B cell (primary cell): ENCODE results near the gene RPL39L. TPM values are rescaled to one million over a fixed set of nuclear protein-coding genes. Genes with fewer than 3 reads are reported as not detected.

Experiments used
- ATAC-seq: fragments of 200-7000 bp; cut with Tn5 transposase; one replicate; pipeline ENCODE4 v1.10.0; 2021; ENCODE audit warnings: low read depth, mild to moderate bottlenecking, moderate number of reproducible peaks, moderate library complexity
- CTCF ChIA-PET: fragments of 350-600 bp; sonication (Branson Sonifier 250); formaldehyde crosslinking; loops from one replicate; lab custom pipeline; 2021; ENCODE audit warnings: antibody characterized with exemption, inconsistent platforms; lab: Charles Lee
- POLR2A ChIA-PET: fragments of 350-600 bp; sonication (Branson Sonifier 250); formaldehyde crosslinking; loops from one replicate; lab custom pipeline; 2021; ENCODE audit warnings: antibody characterized with exemption; lab: Charles Lee
- DNase-seq: peaks from one replicate; pipeline ENCODE4 v3.0.0; 2013
- H2AFZ ChIP-seq: 2 replicates; pipeline ENCODE4 v1.6.1; 2012; ENCODE audit warnings: mild to moderate bottlenecking, low read depth, low read length; ENCODE audit not compliant: insufficient read depth, poor library complexity, severe bottlenecking
- H3K27ac ChIP-seq, 2 donors: 1 replicate in 1 of 2; 2 replicates in 1 of 2; pipeline ENCODE4 v1.5.1; 2012 to 2013; ENCODE audit warnings: low read length in 2 of 2, mild to moderate bottlenecking in 2 of 2, moderate library complexity in 1 of 2
- H3K27me3 ChIP-seq, 4 experiments: fragments of 200-600 bp in 1 of 4; sonication (generic) in 1 of 4; replicated peaks in 1 of 4; 1 replicate in 2 of 4; 2 replicates in 2 of 4; pipeline versions ENCODE4 v1.6.1 to v1.7.0; 2013 to 2016; ENCODE audit warnings: low read length in 3 of 4, mild to moderate bottlenecking in 2 of 4, mixed read lengths in 1 of 4, moderate library complexity in 1 of 4; ENCODE audit not compliant: insufficient read depth in 4 of 4, control insufficient read depth in 3 of 4; ENCODE audit errors: control extremely low read depth in 1 of 4
- H3K36me3 ChIP-seq, 2 experiments: replicated peaks in 1 of 2; 1 replicate in 1 of 2; 2 replicates in 1 of 2; pipeline versions ENCODE4 v1.6.1 to v1.7.1; 2013; ENCODE audit warnings: low read length in 1 of 2; ENCODE audit not compliant: insufficient read depth in 2 of 2, control insufficient read depth in 1 of 2; ENCODE audit errors: control extremely low read depth in 1 of 2, extremely low read depth in 1 of 2
- H3K4me1 ChIP-seq, 2 donors: fragments of 200-600 bp in 1 of 2; sonication (generic) in 1 of 2; 1 replicate in 1 of 2; 2 replicates in 1 of 2; pipeline versions ENCODE4 v1.5.1 to v1.6.1; 2013 to 2017; ENCODE audit warnings: low read length in 2 of 2; ENCODE audit not compliant: control insufficient read depth in 2 of 2, insufficient read depth in 2 of 2
- H3K4me2 ChIP-seq: replicated peaks from 2 replicates; pipeline ENCODE3; 2012; ENCODE audit warnings: mild to moderate bottlenecking, low read depth, low read length; ENCODE audit not compliant: poor library complexity, severe bottlenecking
- H3K4me3 ChIP-seq, 5 experiments: fragments of 200-600 bp in 1 of 5; sonication (generic) in 1 of 5; 1 replicate in 3 of 5; 2 replicates in 2 of 5; pipeline versions ENCODE4 v1.5.1 to v1.7.0; 2011 to 2016; ENCODE audit warnings: low read length in 4 of 5, mild to moderate bottlenecking in 4 of 5, low read depth in 2 of 5, control low read depth in 1 of 5, moderate library complexity in 1 of 5; ENCODE audit not compliant: insufficient read depth in 1 of 5; ENCODE audit errors: control extremely low read depth in 1 of 5, extremely low read depth in 1 of 5
- H3K79me2 ChIP-seq: fragments of 200-600 bp; sonication (generic); one replicate; pipeline ENCODE4 v1.6.0; 2016; ENCODE audit warnings: low read length; ENCODE audit not compliant: control insufficient read depth, insufficient read depth
- H3K9ac ChIP-seq: fragments of 200-600 bp; sonication (generic); 2 replicates; pipeline ENCODE4 v1.6.1; 2017; ENCODE audit warnings: mild to moderate bottlenecking, low read length, moderate library complexity
- H3K9me3 ChIP-seq, 3 donors: one replicate each; pipeline versions ENCODE4 v1.6.1 to v1.7.1; 2013; ENCODE audit warnings: low read length in 2 of 3; ENCODE audit not compliant: control insufficient read depth in 2 of 3, insufficient read depth in 1 of 3; ENCODE audit errors: control extremely low read depth in 1 of 3
- H4K20me1 ChIP-seq: 2 replicates; pipeline ENCODE4 v1.6.0; 2012; ENCODE audit warnings: mild to moderate bottlenecking, low read length; ENCODE audit not compliant: insufficient read depth, control insufficient read depth, poor library complexity, severe bottlenecking
- H3K27ac Mint-ChIP-seq: one replicate; pipeline ENCODE4 v1.8.0; 2021; ENCODE audit warnings: mixed read lengths
- H3K27me3 Mint-ChIP-seq: one replicate; pipeline ENCODE4 v1.8.0; 2021; ENCODE audit warnings: mixed read lengths
- H3K4me1 Mint-ChIP-seq: one replicate; pipeline ENCODE4 v1.8.0; 2021; ENCODE audit warnings: mixed read lengths
- H3K4me3 Mint-ChIP-seq: one replicate; pipeline ENCODE4 v1.8.0; 2021; ENCODE audit warnings: mixed read lengths
- H3K9me3 Mint-ChIP-seq: one replicate; pipeline ENCODE4 v1.8.0; 2022; ENCODE audit warnings: mixed read lengths; ENCODE audit not compliant: insufficient read depth
- CTCF ChIP-seq: fragments of 200-600 bp; IDR thresholded peaks from one replicate; pipeline ENCODE4 v1.8.0; 2022; ENCODE audit warnings: antibody characterized with exemption, mild to moderate bottlenecking
- EZH2 ChIP-seq: IDR thresholded peaks from 2 replicates; pipeline ENCODE4 v1.6.1; 2012; ENCODE audit warnings: borderline replicate concordance, low read depth, mild to moderate bottlenecking, moderate library complexity, low read length; ENCODE audit not compliant: insufficient read depth, poor library complexity, severe bottlenecking
- WGBS: methylation state at CpG from one replicate; pipeline ENCODE4 v1.1.5; 2013; ENCODE audit warnings: missing lambda C conversion rate; ENCODE audit not compliant: insufficient coverage; 5-methylcytosine and 5-hydroxymethylcytosine counted together
- intact Hi-C: fragments of 100-400 bp; cut with micrococcal nuclease; formaldehyde crosslinking; loops from one replicate; pipeline ENCODE4 v1.10.0; 2022
- polyA plus RNA-seq: library from polyadenylated mRNA; depleted of rRNA; stranded (reverse); fragments of >200 nt; gene quantifications from 2 replicates; pipeline ENCODE4 v1.2.3, GENCODE V29; 2012
- total RNA-seq, 2 donors: library from RNA; stranded (reverse); fragments of 120-200 nt in 1 of 2; gene quantifications; 1 replicate in 1 of 2; 2 replicates in 1 of 2; pipeline versions ENCODE4 v1.2.3 to v1.2.4, GENCODE V29; 2013 to 2022

Gene RPL39L
- total and polyA plus RNA-seq, 2 donors (not counting 1 experiment from before 2014, with no cell fraction given), result 3.1 to 4.5 TPM

- intact Hi-C loops, result loop anchor here (1.0 kb wide), 3 partner anchors 37 to 264 kb away; no protein-coding TSS in a partner anchor
- H3K4me3 Mint-ChIP-seq, result no peak overlapping the region
- Histone ChIP-seq H2AFZ (no peak overlapping the region), H4K20me1 (no peaks in the 10 kb centered on the region), H3K4me1 (peaks cover 3 to 5% of the 10 kb centered on the region in 2 donors), H3K4me3 (no peak overlapping the region), H3K4me2 (peak overlapping the region; percentile 14), H3K79me2 (peaks cover 4% of the 10 kb centered on the region), H3K36me3 (no peaks in the 10 kb centered on the region), H3K9me3 (no peaks in the 10 kb centered on the region), H3K9ac (no peak overlapping the region), H3K27me3 (no peaks in the 10 kb centered on the region), H3K27ac (no peak overlapping the region)
- DNase-seq, result peak; percentile 69
- H3K27me3 Mint-ChIP-seq, result no peaks in the 10 kb centered on the region
- peak; percentile 88 for TF ChIP-seq CTCF
- TF ChIP-seq EZH2, result no peak
- peak overlapping the region; percentile 42 for H3K27ac Mint-ChIP-seq
- peak; percentile 45 for ATAC-seq
- WGBS, result no CpG with 5 or more reads among the region's 2 CpGs
- ChIA-PET CTCF (interaction anchor here (0.7 to 7.2 kb wide), 51 partner anchors 10 to 614 kb away, joined by 3 to 223 read pairs (median 4); partner anchors contain the start of gene RPL39L), POLR2A (interaction anchor here (0.7 to 1.2 kb wide), 5 partner anchors 30 to 73 kb away, joined by 3 read pairs; no protein-coding TSS in a partner anchor)
- H3K9me3 Mint-ChIP-seq, result no peaks in the 10 kb centered on the region
- peaks cover 6% of the 10 kb centered on the region for H3K4me1 Mint-ChIP-seq
Observed at GRCh38 chr3:187112934-187113793, 26.1 kb downstream of the RPL39L start.

GRCh38 chr3:187110156-187110555 is 29.1 kb downstream of the RPL39L start:
- intact Hi-C loops, result no loop called here
- H3K27me3 ChIP-seq, result no peaks in the 10 kb centered on the region
- no peak overlapping the region for H3K9ac ChIP-seq
- no peak overlapping the region for H2AFZ ChIP-seq
- peaks cover 6% of the 10 kb centered on the region for H3K4me1 Mint-ChIP-seq
- H3K27ac Mint-ChIP-seq, result no peak overlapping the region
- no peaks in the 10 kb centered on the region for H3K9me3 ChIP-seq
- H4K20me1 ChIP-seq, result no peaks in the 10 kb centered on the region
- ChIA-PET CTCF (interaction anchor here (0.9 to 7.2 kb wide), 6 partner anchors 8 to 261 kb away, joined by 3 to 196 read pairs (median 4); partner anchors contain the start of gene RPL39L), POLR2A (no interaction called here)
- peaks cover 3 to 5% of the 10 kb centered on the region in 2 donors for H3K4me1 ChIP-seq
- H3K27me3 Mint-ChIP-seq, result no peaks in the 10 kb centered on the region
- ATAC-seq (no peak), DNase-seq (no peak)
- peaks cover 4% of the 10 kb centered on the region for H3K79me2 ChIP-seq
- no peaks in the 10 kb centered on the region for H3K36me3 ChIP-seq
- H3K4me3 ChIP-seq, result no peak overlapping the region
- WGBS, result 100% methylated on average over 1 of the region's 1 CpG
- H3K9me3 Mint-ChIP-seq, result no peaks in the 10 kb centered on the region
- TF ChIP-seq EZH2, result no peak
- no peak overlapping the region for H3K27ac ChIP-seq
- no peak overlapping the region for H3K4me3 Mint-ChIP-seq
- H3K4me2 ChIP-seq, result no peak overlapping the region
